ENCODE results near the gene RNF186.
"Not testable (repeated sequence)": the region's sequence is repeated elsewhere in the genome, so short reads cannot be mapped to it uniquely, and the experiment has no call there.

RNF186 gene

DNA sequence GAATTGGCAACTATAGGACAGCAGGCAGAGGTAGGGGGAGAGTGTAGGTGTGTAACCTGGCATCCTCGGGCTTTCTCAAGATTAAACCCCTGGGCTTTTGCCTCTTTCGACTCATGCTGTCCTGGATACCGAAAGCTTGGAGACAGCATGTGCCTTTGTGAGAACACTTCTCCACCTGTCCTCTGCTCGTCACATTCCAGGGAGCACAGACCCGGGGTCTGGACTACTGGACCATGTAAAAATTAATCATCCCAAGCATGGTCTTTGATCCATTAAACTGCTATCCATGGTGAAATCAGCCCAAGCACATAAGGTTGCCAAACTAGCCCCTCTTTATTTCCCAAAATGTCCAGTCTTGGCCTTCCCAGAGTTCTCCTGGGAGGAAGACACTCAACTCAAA is 9.0 kb upstream of the RNF186 start:
- no peak for DNase-seq

DNA sequence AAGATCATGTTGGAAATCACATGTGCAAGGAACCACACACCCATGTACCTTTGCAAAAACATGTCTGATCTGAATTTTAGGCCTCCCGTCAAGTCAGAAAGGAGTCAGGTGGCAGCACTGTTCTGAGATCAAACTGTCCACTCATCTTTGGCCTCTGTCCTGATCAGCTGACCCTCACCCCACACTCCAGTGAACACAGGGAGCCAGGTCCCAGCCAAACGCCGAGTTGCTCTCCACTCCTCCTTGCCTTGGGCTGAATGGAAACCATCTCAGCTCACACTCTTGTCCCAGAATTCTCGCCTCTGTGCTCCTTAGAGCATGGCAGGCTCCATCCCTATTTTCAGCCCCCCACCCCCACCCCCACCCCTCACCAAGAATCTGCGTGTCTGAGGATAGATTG is 4.6 kb upstream of the RNF186 start:
- no peak for DNase-seq

DNA sequence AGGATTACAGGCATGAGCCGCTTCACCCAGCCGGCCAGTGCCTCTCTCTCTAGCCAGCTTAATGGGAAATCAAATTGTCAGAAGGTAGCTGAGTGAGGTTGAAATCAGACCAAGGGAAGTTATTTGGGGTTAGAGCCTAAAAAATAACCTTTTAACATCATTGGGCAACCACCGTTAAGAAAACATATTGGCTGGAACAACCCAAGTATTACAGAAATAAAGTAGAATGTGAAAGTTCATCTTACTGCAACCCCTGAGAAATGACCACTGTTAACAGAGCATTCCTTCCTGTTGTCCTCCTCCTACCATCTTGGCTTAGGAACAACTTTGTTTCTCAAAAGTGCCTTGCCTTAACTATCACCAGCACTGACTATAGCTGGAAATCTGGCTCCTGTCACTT is 3.2 kb upstream of the RNF186 start:
- no peak for DNase-seq

DNA sequence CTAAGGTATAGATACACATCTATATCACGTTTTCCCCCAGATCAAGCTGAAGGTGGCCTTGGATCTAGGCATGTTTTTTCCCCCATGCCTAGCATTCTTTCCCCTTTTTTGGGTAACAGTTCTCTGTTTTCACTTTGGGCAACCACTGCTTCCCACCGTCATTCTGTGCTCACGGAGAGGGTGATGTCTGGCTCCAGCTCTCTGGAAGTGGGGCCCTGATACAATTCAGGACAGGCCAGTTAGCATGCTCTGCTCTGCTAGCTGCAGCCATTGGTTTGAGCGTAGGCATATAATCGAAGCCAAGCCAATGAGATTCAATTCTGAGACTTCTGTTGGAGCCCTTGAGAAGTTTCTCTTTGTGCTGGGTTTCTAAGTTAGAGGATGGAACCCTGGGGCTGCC is 2.1 kb upstream of the RNF186 start:
- no peak for DNase-seq

DNA sequence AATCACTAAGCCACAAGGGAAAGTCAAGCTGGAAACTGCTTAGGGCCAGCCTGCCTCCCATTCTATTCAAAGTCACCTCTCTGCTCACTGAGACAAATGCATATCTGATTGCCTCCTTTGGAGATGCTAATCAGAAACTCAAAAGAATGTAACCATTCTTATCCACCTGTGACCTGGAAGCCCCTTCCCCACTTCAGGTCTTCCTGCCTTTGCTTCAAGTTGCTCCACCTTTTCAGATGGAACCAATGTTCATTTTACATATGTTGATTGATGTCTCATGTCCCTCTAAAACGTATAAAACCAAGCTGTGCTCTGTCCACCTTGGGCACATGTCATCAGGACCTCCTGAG is 1.6 kb upstream of the RNF186 start:
- not testable (repeated sequence) for DNase-seq

DNA sequence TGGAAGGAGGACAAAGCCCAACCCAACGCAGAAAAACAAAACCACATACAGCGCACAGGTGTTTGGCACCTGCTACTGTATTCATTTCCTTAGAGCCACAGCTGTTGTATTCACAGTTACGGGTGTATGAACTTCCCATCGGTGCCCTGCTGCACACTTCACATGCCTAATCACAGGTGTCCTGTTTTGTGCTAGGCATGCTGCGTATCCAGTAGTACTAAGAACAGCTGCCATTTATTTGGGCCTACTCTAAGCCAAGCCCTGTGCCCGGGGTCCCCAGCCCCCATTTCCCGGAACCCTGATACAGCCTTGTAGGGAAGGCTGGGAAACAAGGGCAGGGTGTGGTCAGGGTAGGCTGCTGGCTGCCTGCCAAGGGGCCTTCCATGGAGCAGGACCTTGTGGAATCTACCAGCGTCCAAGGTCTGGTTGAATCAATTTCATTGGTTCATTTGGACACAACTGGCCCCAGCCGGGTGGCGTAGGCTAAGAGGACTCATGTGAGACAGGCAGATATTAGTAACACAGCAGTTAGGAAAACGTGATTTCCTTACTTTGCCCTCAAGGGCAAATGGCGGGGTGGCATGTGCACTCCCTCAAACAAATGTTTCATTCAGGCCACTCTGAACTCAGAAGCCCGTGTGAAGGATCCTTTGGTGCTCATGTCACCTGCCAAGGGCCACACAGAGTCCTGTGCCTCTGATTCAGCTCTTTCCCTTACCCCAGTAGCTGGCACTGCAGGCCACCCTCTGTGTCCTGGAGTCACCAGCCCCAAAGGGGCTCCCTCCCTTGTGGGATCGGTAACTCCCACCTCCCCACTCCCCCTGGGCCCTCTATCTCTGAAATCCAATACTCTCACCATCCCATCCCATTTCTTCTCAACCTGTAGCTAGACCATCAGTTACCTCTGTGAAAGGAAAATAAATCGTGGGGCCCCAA is 986 bp upstream of the RNF186 start:
- DNase-seq, result peak; percentile 88

DNA sequence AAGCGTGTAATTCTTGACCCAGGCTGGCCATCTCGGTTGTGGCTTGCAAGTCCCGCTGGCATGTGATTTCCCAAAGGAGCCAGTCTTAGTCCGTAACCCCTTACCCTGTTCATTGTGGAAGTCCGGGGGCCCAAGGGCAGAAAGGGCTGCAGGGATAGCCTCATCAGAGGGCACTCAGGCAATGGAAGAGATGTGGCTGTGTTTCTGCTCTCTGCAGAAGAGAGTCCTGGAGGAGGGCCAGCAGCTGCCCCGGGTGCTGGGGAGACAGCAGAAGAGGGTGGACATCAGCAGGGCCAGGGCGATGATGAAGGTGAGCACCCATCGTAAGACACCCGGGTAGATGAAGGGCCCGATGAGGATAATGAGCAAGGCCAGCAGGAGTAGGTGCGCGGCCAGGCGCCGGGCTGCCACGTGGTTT is 830 bp downstream of the RNF186 start:
- DNase-seq, result no peak

DNA sequence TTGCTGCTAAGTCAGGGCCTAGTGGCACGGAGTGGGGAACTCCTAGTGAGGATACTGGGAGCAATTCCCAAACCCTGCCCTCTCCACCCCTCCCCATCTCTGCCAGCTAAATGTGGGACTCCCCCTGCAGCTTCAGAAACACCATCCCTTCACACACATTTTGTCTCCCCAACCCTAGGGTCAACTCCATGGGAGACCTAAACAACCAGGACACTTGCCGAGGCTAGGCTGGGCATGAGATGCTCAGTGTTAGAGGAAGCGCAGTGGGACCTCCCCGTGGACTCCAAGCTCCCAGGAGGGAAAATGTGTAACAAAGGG is 1.5 kb downstream of the RNF186 start:
- no peak for DNase-seq

DNA sequence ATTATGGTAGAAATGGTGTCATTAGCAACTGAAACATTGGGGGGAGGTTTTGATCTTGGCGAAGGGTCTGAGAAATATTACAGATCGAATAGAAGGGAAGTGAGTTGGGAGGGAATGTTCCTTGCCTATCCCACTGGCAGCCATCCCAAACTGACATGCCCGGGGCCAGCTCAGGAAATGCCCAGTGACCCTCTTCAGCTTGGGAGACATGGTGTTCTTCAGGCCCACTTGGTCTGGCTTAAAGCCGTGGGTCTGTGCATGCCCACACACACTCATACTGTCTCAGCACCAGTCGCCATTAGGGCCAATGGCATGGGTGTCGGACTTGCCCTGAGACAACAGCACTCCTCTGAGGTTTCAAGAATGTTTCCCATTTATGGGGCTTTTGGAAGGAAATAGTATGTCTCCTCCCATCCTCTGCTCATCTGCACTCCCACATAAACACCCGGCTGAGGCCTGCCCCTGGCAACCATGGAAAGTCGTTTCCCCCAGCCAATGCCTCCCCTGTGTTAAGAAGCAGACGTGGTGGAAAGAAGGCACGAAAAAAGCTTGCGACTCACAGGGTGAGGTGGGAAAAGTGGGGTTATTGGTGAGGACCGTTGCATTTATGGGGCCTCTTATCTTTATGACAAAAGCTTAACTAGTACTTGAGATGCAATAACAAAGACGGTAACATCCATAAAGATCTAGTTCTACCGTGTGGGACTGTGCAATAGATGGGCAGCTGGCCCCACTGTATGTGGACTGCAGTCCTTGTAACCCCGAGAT is 2.0 kb downstream of the RNF186 start:
- no peak for DNase-seq

DNA sequence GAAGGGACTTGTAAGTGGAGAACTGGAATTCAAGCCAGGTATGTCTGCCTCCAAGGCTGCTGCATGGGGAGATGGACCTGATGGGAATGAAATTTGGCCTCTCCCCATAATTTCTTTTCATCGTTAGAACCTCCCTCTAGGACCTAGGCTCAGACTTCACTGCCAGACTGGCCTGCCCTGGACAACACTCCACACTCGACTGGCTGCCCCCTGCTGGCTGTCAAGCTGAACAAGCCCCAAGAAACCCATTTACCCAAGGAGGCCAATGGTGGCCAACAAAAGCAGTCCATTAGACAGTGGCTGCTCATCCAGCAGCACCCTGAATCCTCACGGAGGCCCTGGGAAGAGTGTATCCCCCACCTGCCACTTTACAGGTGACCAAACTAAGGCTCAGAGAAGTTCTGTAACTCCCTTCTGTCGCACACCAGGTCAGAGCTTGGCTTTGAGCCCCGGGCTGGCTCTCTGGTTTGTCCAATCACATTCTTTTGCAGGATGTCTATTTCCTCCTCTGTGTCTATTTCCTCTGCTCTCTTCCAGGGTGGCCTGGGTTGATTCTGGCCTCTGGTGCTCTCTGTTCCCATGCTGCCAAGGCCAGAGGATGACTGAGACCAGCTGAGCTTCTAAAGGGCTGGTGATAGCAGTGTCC is 3.8 kb downstream of the RNF186 start:
- no peak for DNase-seq

DNA sequence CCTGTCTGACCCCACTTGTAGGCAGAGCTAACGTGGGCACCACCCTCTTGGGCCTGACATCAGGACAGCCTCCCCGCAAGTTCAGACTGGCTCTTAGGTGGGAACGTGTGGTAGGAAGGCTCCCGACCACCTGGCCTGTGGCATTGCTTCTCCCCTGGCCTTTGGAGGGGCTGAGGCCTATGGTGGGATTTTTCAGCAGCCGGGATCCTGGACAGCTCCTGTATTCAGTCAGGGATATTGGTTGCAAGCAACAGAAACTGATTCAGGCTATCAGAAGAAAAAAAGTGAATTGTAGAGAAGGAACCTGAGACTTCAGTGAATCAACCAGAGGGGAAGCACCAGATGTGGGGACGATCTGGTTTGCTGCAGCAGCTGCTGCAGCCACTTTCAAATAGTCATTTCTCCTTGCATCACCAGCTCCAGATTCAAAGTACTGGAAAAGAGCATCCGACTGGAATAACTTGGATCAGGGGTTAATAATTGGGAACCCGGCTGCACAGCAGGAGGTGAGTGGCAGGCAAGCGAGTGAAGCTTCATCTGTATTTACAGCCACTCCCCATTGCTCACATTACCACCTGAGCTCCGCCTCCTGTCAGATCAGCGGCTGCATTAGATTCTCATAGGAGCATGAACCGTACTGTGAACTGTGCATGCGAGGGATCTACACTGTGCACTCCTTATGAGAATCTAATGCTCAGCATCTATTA is 5.9 kb downstream of the RNF186 start:
- no peak for DNase-seq

DNA sequence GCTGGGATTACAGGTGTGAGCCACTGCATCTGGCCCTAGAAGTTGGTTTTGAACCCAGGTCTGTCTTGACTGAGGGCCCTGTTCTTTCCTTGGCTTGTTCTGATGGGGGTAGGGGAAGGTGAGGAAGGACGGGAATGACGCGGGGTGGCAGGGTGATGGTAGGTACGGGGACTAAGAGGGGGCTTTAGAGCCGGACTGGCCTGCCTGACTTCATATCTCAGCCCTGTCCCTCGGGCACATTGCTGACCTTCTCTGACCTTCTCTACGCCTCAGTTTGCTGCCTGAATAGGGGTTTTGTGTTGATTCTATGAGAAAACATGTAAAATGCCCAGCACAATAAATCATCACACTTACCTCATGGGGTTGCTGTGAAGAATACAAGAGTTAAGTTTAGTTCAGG is 6.7 kb downstream of the RNF186 start:
- DNase-seq, result no peak

DNA sequence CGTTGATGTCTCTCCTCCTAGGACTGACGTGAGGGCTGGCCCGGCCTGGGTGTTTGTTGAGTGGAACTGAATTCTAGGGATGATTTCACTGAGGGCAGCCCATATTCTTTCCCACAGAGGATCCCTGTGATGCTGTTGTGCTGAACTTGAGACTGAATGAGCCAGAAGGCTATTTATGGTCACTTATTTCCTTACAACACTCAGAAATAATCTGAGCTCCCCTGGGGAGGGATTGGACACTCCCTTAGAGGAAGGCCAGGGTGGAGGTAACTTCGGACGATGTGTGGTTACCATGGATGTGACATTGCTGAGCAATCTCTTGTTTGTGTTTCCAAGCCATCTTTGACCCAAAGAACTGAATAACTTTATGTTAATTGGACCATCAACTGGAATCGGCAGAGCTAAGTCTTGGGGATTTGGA is 10.2 kb downstream of the RNF186 start:
- DNase-seq, result no peak

DNA sequence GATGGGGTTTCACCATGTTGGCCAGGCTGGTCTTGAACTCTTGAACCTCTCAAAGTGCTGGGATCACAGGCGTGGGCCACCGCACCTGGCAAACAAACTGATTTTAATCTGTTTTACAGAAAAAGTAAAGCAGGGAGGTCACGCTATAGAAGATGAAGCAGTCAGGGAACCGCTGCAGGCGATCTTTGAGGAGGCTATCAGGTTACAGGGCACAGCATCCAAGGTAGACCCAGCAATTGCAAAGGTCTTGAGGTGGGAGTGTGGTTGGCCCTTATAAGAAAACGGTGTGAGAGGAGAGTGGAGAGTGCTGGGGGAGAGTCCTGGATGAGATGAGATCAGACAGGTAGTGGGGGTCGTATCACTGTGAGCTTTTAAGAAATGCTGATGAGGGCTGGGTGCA is 12.8 kb downstream of the RNF186 start:
- peak; percentile 31 for DNase-seq

DNA sequence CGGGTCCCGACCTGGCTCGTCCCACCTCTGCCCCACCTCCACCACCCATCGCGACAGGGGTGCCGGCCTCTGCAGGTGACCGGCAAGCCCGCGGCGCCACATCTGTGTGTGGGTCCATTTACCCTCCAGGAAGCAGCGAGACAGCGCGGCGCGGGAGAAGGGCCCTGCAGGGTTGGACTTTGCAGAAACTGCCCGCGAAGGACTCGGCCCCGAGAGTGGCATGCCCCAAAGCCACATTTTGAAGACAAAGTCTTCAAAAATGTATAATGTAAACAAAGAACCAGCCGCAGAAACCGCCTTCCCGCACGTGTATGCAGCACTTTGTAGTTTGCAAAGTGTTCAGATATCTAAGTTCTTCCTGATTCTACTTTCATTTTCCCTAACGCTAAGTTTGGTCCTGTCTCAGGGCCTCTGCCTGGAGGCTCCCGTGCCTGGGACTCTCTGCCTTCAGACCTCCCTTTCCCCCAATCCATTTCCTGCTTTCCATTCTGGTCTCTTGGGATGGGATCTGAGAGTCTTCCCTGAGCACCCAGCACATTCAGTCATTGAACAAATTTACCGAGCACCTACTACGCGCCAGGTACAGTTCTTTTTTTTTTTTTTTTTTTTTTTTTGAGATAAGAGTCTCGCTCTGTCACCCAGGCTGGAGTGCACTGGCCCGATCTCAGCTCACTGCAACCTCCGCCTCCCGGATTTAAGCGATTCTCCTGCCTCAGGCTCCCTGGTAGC is 14.8 kb downstream of the RNF186 start:
- DNase-seq, result peak; percentile 48

DNA sequence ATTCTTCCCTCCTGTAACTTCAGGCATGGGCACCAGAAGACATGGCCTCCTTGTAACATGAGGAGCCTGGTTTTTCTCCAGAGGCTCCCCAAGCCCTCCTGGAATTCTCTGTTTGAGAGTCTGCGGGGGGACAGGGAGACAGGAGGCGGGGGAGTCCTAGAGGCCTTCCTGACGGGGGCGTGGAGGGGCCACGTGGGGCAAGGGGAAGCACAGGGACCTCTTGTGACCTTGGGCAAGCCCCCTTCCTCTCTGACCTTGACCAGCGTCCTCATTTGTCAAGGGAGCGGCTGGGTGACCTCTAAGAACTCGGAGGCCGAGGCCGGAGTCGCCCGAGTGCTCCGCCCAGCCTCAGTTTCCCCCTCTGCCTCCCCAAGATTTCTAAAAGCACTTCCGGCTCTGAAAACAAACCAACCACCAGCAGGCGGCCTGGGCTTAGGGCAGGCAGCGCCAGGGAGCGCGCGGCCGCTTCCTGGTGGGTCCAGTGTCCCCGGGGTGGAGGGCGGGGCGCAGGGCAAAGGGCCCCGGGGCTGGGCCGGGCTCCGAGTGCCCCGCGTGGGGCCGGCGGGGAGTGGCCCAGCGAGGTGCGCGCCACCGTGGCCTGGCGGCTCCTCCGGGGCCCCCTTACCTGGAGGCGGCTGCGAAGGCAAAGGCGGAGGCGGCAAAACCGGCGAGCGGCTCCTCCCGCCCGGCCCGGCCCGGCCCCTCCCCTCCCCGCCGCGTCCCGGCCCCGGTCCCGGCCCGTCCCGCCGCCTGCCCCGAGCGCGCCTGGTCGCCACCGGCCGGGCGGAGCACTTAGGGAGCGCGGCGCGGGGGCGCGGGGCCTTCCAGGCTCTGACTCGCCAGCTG is 15.6 kb downstream of the RNF186 start, which contains the start of gene TMCO4:
Gene TMCO4 (minus strand): TSS at position 687 of the 846 bp plus-strand sequence. CDS start 19,158 bp downstream, outside the sequence.
- peak; percentile 7 for DNase-seq

DNA sequence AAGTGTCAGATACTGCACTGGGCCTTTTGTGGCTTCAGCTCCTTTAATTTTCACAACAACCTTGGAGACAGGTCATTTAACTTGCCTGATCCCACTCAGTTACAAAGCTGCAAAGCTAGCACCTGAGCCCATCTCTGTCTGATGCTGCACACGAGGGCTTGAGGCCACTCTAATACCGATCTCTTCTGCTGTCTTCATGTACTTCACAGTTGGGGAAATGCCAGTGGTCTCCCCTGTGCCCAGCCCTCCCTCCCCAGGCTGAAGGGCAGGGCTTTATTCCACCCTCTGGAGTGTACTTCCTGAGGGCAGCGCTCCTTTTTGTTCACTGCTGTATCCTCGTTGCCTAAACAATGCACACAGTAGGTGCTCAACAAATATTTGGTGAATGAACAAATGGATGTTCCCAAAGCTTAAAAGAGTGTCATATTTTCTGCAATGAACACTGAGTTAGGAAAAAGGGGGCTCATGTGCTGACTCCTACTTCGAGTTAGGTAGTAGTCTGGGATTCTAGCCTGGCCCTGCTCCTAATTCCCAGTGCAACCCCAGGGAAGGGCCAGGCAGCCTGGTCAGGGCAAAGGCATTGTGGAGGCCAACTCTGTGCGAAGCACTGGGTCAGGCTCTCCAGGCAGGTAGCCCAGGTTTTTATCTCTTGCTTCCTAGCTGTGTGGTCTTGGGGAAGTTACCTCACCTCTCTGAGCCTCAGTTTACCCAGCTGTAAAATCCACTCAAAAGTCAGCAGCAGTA is 16.4 kb downstream of the RNF186 start:
- no peak for DNase-seq

DNA sequence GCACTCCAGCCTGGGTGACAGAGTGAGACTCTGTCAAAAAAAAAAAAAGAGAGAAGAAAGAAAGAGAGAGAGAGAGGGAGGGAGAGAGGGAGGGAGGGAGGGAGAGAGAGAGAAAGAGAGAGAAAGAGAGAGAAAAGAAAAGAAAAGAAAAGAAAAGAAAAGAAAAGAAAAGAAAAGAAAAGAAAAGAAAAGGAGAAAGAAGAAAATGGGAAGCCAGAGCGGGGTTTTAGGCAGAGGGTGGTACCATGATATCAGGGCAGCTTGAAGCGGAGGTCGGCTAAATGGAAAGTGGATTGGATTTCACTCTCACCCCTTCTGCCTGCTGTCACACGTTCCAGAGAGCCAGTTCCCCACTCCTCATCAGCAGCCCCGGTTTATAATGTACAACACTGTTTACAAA is 17.3 kb downstream of the RNF186 start:
- DNase-seq, result no peak

DNA sequence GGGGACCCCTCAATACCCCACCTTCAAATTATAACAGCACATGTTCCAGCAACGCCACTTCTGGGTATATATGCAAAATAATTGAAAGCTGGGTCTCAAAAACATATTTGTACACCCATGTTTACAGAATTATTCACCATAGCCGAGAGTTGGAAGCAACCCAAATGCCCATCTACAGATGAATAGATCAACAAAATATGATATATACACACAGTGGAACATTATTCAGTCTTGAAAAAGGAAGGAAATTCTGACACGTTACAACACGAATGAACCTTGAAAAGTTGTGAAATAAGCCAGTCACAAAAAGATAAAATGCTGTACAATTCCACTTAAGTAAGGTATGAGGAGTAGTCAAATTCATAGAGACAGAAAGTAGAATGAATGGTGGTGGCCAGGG is 20.5 kb downstream of the RNF186 start:
- DNase-seq, result no peak

DNA sequence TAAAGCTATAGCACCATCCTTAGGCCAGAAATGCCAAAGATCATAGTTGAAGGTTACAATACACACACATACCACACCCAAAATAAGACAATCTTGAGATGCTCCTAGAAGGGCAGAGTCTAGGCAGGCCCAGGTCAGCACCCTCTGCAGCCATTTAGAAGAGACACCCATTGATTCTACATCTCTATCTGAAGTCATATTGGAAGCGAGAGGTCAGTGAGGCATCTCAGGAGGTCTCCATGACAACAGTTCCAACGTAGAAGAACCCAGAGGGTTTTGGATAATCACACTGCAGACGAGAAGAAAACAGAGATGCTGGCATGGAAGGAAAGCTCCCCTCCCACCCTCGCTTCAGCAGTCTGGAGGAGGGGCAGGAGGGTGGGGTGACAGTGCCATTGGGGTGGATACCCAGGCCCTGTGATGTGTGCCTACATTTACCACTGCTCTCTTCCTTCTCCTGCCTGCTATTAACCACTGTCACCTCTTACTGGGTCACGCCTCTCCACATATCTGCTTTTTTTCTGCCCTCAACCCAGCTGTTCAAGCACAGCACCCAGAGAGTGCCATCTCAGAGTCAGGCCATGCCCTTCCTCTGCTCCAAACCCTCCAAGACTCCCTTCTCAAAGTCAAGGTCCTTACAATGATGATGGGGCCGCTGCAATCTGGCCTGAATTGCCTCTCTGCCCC is 21.6 kb downstream of the RNF186 start:
- no peak for DNase-seq
